HK-2 (cell line): Measurements from ENCODE around the gene NXF2B.
"Not testable (repeated sequence)": the region's sequence is repeated elsewhere in the genome, so short reads cannot be mapped to it uniquely, and the experiment has no call there.

Experiments used
- DNase-seq: peaks from one replicate; pipeline ENCODE4 v3.0.0-alpha.2; 2018; ENCODE audit not compliant: unreplicated experiment

The NXF2B gene, protein sequence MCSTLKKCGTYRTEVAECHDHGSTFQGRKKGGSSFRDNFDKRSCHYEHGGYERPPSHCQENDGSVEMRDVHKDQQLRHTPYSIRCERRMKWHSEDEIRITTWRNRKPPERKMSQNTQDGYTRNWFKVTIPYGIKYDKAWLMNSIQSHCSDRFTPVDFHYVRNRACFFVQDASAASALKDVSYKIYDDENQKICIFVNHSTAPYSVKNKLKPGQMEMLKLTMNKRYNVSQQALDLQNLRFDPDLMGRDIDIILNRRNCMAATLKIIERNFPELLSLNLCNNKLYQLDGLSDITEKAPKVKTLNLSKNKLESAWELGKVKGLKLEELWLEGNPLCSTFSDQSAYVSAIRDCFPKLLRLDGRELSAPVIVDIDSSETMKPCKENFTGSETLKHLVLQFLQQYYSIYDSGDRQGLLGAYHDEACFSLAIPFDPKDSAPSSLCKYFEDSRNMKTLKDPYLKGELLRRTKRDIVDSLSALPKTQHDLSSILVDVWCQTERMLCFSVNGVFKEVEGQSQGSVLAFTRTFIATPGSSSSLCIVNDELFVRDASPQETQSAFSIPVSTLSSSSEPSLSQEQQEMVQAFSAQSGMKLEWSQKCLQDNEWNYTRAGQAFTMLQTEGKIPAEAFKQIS

DNA sequence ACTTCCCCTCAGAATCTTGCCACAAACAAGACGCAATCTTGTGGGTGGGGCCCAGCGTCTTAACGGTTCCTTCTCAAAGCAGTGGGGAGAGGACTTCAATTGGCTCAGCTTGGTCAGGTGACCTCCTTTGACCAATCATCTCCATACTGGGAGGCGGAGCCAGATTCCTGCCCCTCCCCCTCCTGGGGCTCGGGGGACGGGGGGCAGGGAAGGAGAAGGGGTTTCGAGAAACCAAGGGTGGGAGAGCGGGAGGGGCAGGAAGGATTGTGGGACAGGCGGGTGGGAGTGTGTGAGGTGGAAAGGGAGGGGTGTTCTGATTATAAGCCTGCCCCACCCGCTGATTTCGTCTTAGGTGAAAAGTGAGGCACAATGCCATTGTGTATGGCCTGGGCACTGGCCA is at the start of gene NXF2B:
NXF2B (minus strand) TSS at position 101 of the 400 bp plus-strand sequence. CDS start 59,972 bp downstream, outside the sequence.
- not testable (repeated sequence) for DNase-seq

DNA sequence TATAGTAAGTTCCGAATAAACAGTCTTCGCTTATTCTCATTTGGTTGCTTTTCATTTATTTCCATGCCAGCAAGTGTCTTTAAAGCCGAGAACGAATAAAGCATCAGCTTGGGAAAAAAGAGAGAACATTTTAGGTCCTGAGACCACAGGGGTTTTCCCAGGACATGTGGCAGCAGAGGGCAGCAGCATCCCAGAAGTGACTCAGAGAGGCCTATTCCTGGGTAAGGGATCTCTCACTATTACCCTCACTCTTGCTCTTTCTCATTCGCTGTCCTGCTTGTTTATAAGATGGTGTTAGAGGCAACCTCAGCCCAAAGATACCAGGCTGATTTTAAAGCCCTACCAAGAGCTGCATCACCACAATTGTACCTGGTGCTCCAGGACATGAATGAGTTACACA is 39.0 kb upstream of the NXF2B start:
- DNase-seq = not testable (repeated sequence)

DNA sequence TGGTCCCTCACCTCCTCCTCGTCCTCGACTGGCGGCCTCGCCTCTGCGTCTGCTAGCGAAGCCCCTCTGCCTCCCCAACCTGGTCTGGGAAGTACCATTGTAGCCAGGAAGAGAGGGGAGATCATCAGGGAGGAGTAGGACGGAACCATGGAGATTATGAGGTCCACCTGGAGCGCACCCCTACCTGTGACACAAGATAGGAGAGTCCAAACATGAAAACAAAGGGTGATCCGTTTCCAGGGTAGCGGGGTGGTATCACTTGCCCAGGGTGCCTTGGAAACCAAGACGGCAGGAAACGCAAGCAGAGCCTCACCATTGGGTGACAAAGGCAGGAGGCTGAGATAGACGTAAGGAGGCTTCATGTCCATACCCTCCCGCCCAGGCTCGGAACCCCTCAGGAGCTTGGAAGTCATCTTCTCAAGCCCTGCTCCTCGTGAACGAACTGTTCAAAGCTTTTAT is 32.0 kb upstream of the NXF2B start, which contains the start of gene TCP11X2:
TCP11X2 (minus strand) TSS at position 51 of the 459 bp plus-strand sequence.
- DNase-seq = not testable (repeated sequence)

DNA sequence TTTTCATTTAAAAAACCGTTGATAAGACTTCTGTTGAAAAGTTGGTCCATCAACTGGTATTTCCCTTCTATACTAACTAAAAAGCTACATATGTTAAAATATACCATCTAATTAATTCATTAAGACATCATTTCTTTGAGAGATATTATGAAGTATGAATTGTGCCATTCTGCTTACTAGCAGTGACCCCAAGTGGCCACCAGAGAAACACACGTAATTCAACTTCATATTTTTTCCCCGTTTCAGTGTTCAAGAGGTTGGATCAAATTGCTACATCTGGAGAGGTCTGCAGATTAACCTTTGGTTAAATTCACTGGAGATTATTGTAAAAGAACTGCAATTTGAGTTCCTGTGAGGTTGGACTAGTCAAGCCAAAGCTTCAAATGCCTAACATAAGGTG is 30.4 kb upstream of the NXF2B start:
- DNase-seq = not testable (repeated sequence)

DNA sequence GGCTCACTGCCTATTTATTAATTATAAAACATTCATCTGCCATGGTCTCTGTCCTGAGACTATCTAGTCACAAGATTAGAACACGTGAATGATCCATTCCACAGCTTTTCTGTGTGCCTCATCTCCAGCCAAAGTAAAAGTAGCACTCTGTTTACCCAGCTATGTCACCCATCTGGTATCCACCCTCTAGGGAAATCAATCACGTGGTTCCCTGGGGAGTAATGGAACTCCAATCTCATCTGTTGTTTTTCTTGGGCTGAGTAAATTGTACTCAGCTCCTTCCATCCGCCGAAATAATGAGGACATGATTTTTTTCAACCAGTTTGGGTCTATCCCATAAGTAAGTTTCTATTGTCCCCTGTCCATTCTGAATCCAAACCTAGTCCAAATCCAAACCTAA is 18.8 kb upstream of the NXF2B start:
- not testable (repeated sequence) for DNase-seq

DNA sequence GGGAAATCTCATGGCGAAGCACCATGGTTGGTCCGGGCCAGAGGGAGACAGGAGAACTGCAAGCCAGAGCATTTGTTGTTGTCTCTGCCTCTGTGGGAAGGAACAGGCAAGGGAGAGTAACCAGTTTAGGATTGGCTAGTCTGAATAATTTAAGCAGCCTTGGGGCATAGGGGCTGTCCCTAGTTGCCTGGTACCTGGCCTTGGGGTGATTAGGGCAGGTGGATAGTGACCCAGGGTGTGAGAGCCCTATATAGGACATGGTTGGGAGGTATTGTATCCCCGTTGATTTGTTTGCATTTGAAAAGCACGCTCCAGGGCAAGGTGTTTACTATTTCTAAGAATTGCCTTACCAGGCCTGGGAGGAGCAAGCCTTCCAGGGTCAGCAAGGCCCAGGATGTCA is 25.3 kb downstream of the NXF2B start:
- DNase-seq = not testable (repeated sequence)

DNA sequence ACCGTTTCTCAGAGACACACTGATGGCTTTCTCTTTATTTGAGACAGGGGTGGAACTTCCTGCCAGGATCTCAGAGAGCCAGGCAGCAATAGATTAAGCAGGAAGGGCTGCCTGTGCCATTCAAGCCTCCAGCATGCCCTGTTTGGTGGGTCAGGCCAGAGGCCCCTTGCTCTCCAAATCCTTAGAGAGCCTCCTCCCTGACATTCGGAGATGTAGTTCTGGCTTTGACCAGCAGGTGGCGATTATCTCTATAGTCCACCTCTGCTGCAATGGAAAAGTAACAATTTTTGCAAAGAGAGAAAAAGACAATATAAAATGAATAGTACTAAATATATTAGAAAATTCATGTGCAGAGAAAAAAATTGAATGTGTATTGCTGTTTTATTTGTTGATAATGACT is 93.9 kb downstream of the NXF2B start:
- DNase-seq = peak; percentile 41

DNA sequence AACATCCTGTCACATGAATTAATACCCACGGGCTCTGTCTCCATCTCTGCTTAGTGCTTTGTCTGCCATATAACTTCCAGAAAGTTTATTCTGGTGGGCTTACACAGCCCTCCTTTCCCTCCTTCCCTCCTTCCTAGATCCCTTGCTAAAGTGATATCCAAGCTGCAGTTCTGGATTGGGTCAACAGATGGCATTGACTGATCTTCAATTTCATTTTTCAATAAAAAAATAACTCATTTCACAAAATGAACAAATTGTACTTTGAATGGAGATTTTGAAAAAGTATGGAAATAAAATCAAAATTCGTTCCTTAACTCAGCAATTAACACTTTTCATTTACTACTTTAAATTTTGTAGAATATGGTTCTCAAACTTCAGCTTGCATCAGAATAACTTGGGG is 97.9 kb downstream of the NXF2B start:
- no peak for DNase-seq

DNA sequence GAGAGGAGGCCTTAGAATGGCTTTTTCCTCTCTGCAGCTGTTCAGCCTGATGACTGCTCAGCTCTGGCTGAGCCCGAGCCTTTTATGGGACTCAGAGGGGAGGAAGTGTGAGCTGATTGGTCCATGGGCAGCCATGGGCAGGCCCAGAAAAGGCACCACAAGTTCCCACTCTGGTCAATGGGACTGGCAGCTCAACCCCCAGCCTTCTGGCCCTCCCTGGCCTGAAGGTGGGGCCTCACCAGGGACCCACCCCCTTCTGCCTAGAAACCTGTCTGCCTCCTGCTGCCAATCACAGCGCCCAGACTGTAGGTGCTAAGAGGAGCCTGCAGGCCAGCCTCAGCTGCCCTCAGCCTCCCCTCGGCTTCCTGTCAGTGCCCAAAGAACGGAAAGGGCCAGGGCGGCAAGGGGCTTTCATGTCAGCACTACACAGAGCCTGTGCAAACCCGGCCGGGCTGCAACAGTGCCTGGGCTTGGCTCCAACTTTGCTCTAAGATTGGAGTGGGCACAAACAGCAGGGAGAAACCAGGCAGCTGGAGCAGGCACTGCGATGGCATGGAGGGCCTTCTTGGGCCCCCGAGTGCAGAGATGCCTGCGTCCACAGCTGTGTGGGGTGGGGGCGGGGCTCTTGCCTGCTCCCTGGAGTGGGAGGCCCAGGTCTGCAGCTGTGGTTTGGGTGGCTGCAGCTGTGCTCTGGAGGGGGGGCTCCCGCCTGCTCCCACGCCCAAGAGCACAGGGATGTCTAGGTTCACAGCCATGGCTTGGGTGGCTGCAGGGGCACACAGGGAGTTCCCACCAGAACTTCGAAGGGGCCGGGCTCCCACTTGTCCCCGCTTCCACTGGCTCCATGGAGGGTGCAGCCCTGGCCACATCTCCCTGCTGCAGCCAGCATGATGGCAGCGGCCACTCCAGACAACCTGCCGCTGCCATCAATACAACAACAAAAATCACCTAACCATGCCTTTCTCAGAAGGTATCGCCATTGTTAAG is 100.2 kb downstream of the NXF2B start:
- DNase-seq = no peak

DNA sequence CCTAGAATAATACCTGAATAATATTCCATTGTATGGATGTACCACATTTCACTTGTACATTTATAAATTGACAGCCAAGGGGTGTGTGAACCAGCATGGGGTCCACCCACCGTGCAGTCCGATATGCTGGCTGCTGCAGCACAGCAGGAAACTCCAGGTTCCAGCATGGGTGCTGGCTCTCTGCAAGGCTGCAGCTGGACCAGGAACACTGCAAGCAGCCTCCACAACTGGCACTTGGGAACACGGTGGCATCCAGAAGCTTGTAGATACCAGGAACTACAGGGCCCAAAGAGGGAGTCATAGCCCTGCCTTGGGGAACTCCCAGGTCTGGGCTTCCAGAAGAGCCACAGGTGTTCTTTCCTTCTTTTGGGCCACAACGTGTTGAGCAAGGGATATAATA is 101.6 kb downstream of the NXF2B start:
- no peak for DNase-seq
